Renal cortex interstitium (tissue), 11 donors: ENCODE data around the gene DIAPH3. TPM values are rescaled to one million over a fixed set of nuclear protein-coding genes. Genes with fewer than 3 reads are reported as not detected.
"Not testable (repeated sequence)": the region's sequence is repeated elsewhere in the genome, so short reads cannot be mapped to it uniquely, and the experiment has no call there.

Experiments
- DNase-seq, 11 donors: peaks; one replicate each; pipeline ENCODE4 v3.0.0-alpha.2; 2013; ENCODE audit warnings: low read depth in 9 of 11, low spot score in 4 of 11; ENCODE audit errors: extremely low read depth in 1 of 11
- polyA plus RNA-seq, 3 donors: library from polyadenylated mRNA; unstranded; fragments of 120-200 nt; gene quantifications; one replicate each; pipeline ENCODE4 v1.2.1, GENCODE V29; 2013; ENCODE audit not compliant: insufficient read length in 3 of 3

DIAPH3 gene
- polyA plus RNA-seq, 3 donors, result 10.7 to 14.3 (median 14.3) TPM

- DNase-seq, result no peak
Measured at GRCh38 chr13:60044321-60044720, 119.4 kb downstream of the DIAPH3 start.

- no peak for DNase-seq
Measured at GRCh38 chr13:60043262-60043661, 120.5 kb downstream of the DIAPH3 start.

- not testable (repeated sequence) for DNase-seq
Measured at GRCh38 chr13:60040668-60041067, 123.1 kb downstream of the DIAPH3 start.

- DNase-seq, result no peak
Measured at GRCh38 chr13:60035874-60036273, 127.9 kb downstream of the DIAPH3 start.

- DNase-seq, result no peak
Measured at GRCh38 chr13:60032851-60033250, 130.9 kb downstream of the DIAPH3 start.

GRCh38 chr13:60028021-60028420, 135.7 kb downstream of the DIAPH3 start:
- no peak for DNase-seq

- no peak for DNase-seq
Measured at GRCh38 chr13:60026286-60026685, 137.4 kb downstream of the DIAPH3 start.

- DNase-seq, result no peak
Measured at GRCh38 chr13:60020288-60020687, 143.4 kb downstream of the DIAPH3 start.

- DNase-seq, result no peak
Measured at GRCh38 chr13:60019119-60019993, 144.4 kb downstream of the DIAPH3 start.

GRCh38 chr13:60018536-60018935, 145.2 kb downstream of the DIAPH3 start:
- DNase-seq, result no peak

GRCh38 chr13:60016229-60016628, 147.5 kb downstream of the DIAPH3 start:
- no peak for DNase-seq

GRCh38 chr13:60013166-60013565, 150.6 kb downstream of the DIAPH3 start:
- DNase-seq, result no peak

GRCh38 chr13:60012488-60012887, 151.2 kb downstream of the DIAPH3 start:
- DNase-seq, result no peak

- no peak for DNase-seq
Measured at GRCh38 chr13:60009300-60010253, 154.2 kb downstream of the DIAPH3 start.

- DNase-seq, result no peak
Measured at GRCh38 chr13:60001889-60002288, 161.8 kb downstream of the DIAPH3 start.

GRCh38 chr13:60000976-60001375, 162.8 kb downstream of the DIAPH3 start:
- no peak for DNase-seq

GRCh38 chr13:60000081-60000480, 163.6 kb downstream of the DIAPH3 start:
- DNase-seq, result no peak

- DNase-seq, result no peak
Measured at GRCh38 chr13:59997976-59998375, 165.8 kb downstream of the DIAPH3 start.

GRCh38 chr13:59996461-59996980, 167.2 kb downstream of the DIAPH3 start:
- no peak for DNase-seq

GRCh38 chr13:59991395-59991794, 172.3 kb downstream of the DIAPH3 start:
- DNase-seq, result no peak
